Panc1 (cell line): ENCODE measurements around the gene CPNE7. TPM values are rescaled to one million over a fixed set of nuclear protein-coding genes. Genes with fewer than 3 reads are reported as not detected.

Source experiments
- ATAC-seq: fragments of 200-7000 bp; cut with Tn5 transposase; 2 replicates; pipeline ENCODE4 v1.9.1; 2020; ENCODE audit warnings: mild to moderate bottlenecking, moderate library complexity
- BruUV-seq: library from RNA; stranded (reverse); fragments of 400-500 nt; replicated peaks from 2 replicates; lab custom pipeline; 2021; lab: Mats Ljungman, UMichigan
- CTCF ChIA-PET: fragments of 300-600 bp; sonication (Branson Sonifier 250); formaldehyde crosslinking; loops from one replicate; lab custom pipeline; 2022; ENCODE audit warnings: antibody characterized with exemption; lab: Charles Lee
- POLR2A ChIA-PET: fragments of 300-600 bp; sonication (Branson Sonifier 250); formaldehyde crosslinking; loops from one replicate; lab custom pipeline; 2022; ENCODE audit warnings: antibody characterized with exemption; lab: Charles Lee
- DNase-seq: peaks from one replicate; pipeline ENCODE4 v3.0.0-alpha.2; 2010; ENCODE audit warnings: low read depth, low spot score
- H3K27ac ChIP-seq: 2 replicates; pipeline ENCODE4 v1.5.1; 2011; ENCODE audit warnings: mild to moderate bottlenecking, low read length, inconsistent platforms
- H3K27me3 ChIP-seq: fragments of 200-500 bp; sonication (Bioruptor generic); 2 replicates; pipeline ENCODE4 v1.6.0; 2014; ENCODE audit warnings: low read length, inconsistent platforms; ENCODE audit not compliant: control insufficient read depth, insufficient read depth
- H3K36me3 ChIP-seq: fragments of 200-500 bp; sonication (Bioruptor generic); 2 replicates; pipeline ENCODE4 v1.5.1; 2014; ENCODE audit warnings: inconsistent platforms, mild to moderate bottlenecking, low read length, moderate library complexity; ENCODE audit not compliant: control insufficient read depth, insufficient read depth
- H3K4me1 ChIP-seq: 2 replicates; pipeline ENCODE4 v1.5.1; 2011; ENCODE audit warnings: inconsistent platforms, mild to moderate bottlenecking, low read length, moderate library complexity; ENCODE audit not compliant: control insufficient read depth, insufficient read depth
- H3K4me3 ChIP-seq, 2 experiments: 2 replicates each; pipeline ENCODE4 v1.5.1; 2011 to 2012; ENCODE audit warnings: low read depth in 2 of 2, low read length in 2 of 2, mild to moderate bottlenecking in 2 of 2, inconsistent platforms in 1 of 2, moderate library complexity in 1 of 2
- H3K9me3 ChIP-seq: fragments of 200-500 bp; sonication (Bioruptor generic); 2 replicates; pipeline ENCODE4 v1.5.1; 2014; ENCODE audit warnings: low read depth, mild to moderate bottlenecking, inconsistent platforms, low read length, moderate library complexity; ENCODE audit not compliant: control insufficient read depth, insufficient read depth
- CTCF ChIP-seq: fragments of 450-650 bp; IDR thresholded peaks from 2 replicates; pipeline ENCODE4 v1.5.1; 2017; ENCODE audit warnings: mild to moderate bottlenecking
- POLR2AphosphoS5 ChIP-seq: IDR thresholded peaks from 2 replicates; pipeline ENCODE4 v1.6.1; 2012; ENCODE audit warnings: mild to moderate bottlenecking, low read depth, low read length, moderate library complexity
- REST ChIP-seq, 2 experiments: IDR thresholded peaks; 2 replicates each; pipeline ENCODE4 v1.6.1; 2011 to 2012; ENCODE audit warnings: low read depth in 2 of 2, control low read depth in 1 of 2, low read length in 1 of 2, mild to moderate bottlenecking in 1 of 2, moderate library complexity in 1 of 2; ENCODE audit not compliant: insufficient read depth in 1 of 2
- SIN3A ChIP-seq: IDR thresholded peaks from 2 replicates; pipeline ENCODE4 v1.6.1; 2012; ENCODE audit warnings: low read depth, mild to moderate bottlenecking, low read length, moderate library complexity, borderline replicate concordance; ENCODE audit not compliant: insufficient read depth
- TCF7L2 ChIP-seq: IDR thresholded peaks from 2 replicates; pipeline ENCODE4 v1.6.1; 2011; ENCODE audit warnings: mild to moderate bottlenecking, low read depth, low read length, inconsistent platforms
- in situ Hi-C: cut with HindIII; loops from 2 replicates; pipeline ENCODE4 v1.10.0; 2016; ENCODE audit warnings: low sequenced_read_pairs, low pct_unique_long_range_greater_than_20kb
- intact Hi-C: fragments of 100-400 bp; cut with micrococcal nuclease; formaldehyde crosslinking; loops from one replicate; pipeline ENCODE4 v1.10.0; 2022; ENCODE audit not compliant: unreplicated experiment
- total RNA-seq: library from RNA; stranded (reverse); gene quantifications from one replicate; pipeline ENCODE4 v1.2.1, GENCODE V29; 2021; ENCODE audit not compliant: unreplicated experiment

The CPNE7 gene
- total RNA-seq, 1 experiment from 2014 or later = 32.7 TPM

DNA sequence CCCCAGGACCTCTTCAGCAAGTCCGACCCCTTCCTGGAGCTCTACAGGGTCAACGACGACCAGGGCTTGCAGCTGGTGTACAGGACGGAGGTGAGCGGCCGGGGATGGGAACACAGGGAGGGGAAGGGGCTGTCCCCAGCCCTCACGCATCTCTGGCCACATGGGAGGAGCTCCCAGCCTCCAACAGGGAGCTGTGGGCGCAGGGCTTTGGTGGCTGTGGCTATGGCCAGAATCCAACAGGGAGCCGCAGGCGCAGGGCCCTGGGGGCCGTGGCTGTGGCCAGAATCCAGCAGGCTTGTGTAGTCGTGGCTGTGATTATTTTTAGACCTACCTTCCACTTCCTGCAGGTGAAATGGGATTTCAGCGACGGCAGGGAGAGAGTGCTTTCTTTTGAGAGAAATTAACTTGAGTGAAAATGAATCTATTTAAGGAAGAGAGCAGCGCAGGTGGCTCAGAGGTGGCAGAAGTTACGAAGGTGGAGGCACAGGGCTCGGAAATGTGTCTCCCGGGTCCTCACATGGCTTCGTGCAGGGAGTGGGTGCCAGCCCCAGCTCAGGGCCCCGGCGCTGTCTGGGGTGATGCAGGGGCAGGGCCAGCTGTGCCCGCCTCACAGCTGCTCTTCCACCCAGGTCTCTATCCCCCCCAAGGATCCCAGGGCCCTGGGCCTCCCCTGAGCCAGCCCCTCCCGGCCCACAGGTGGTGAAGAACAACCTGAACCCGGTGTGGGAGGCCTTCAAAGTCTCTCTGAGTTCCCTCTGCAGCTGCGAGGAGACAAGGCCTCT, 9.4 kb downstream of the CPNE7 start:
- no peak overlapping the region for H3K27ac ChIP-seq
- no peak for DNase-seq

GRCh38 chr16:89586218-89586617, 10.7 kb downstream of the CPNE7 start:
- ATAC-seq (0 out of 2 replicates have a peak, but pooled peaks have one; percentile 10), DNase-seq (no peak)
- Histone ChIP-seq H3K4me1 (peaks cover 11% of the 10 kb centered on the region), H3K36me3 (no peaks in the 10 kb centered on the region; the same call in 1 of the 2 replicates), H3K9me3 (no peaks in the 10 kb centered on the region), H3K27me3 (no peaks in the 10 kb centered on the region), H3K4me3 (no peak overlapping the region), H3K27ac (no peak overlapping the region)
- CTCF ChIA-PET = no interaction called here
- POLR2A ChIA-PET = no interaction called here
- no TSS peak for BruUV-seq
- in situ Hi-C loops (no loop called here), intact Hi-C loops (no loop called here)
- no peak for TF ChIP-seq CTCF
- TF ChIP-seq SIN3A = no peak
- no peak for TF ChIP-seq TCF7L2
- no peak for TF ChIP-seq POLR2AphosphoS5

More for the DNA sequence above, 9.4 kb downstream of the CPNE7 start:
- ChIA-PET CTCF (interaction anchor here (0.6 kb wide), 1 partner anchor 73 kb away, joined by 12 read pairs; the partner anchor contains the start of genes CHMP1A and SPATA33), POLR2A (no interaction called here)
- TF ChIP-seq TCF7L2 (no peak), CTCF (no peak), SIN3A (no peak), POLR2AphosphoS5 (no peak), REST (IDR thresholded peaks at IDR 0.05; ENCODE audit: insufficient read depth in 1 of 2, low read depth in 2 of 2, low read length in 1 of 2) (no peak)
- ATAC-seq = peak; percentile 43
- intact Hi-C loops = no loop called here
- Histone ChIP-seq H3K4me1 (peaks cover 11% of the 10 kb centered on the region), H3K27me3 (no peaks in the 10 kb centered on the region), H3K36me3 (no peaks in the 10 kb centered on the region; the same call in 1 of the 2 replicates), H3K9me3 (no peaks in the 10 kb centered on the region), H3K4me3 (no peak overlapping the region)
- BruUV-seq = no TSS peak
- in situ Hi-C loops = no loop called here
